GM19025 (cell line): Measurements from ENCODE around the gene RAB6C.
"Not testable (repeated sequence)": the region's sequence is repeated elsewhere in the genome, so short reads cannot be mapped to it uniquely, and the experiment has no call there.

Experiments used
- ATAC-seq: cut with Tn5 transposase; IDR thresholded peaks from one replicate; pipeline ENCODE4 v1.9.1; 2021; ENCODE audit warnings: mild to moderate bottlenecking, low read depth, moderate library complexity; ENCODE audit not compliant: unreplicated experiment

The RAB6C gene

DNA sequence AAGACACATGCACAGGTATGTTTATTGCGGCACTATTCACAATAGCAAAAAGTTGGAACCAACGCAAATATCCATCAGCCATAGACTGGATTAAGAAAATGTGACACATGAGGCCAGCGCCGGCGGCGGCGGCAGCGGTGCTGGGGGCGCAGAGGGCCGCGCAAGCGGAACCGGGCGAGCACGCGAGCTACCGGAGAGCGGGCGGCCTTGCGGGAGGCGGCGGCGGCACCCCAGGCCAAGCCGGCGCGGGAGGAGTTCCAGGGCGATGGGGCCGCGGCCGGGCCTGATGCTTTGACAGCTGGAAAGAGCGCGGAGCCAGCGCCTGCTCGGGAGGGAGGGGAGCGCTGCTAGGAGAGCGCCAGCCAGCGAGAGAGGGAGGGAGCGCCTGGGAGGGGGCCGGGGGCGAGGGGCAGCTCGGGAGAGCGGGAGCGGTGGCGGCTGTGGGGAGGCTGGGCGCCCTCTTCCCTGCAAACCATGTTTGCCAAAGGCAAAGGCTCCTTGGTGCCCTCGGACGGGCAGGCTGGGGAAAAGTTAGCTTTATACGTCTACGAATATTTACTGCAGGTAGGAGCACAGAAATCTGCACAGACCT is 13.0 kb downstream of the RAB6C start:
- ATAC-seq: not testable (repeated sequence)

DNA sequence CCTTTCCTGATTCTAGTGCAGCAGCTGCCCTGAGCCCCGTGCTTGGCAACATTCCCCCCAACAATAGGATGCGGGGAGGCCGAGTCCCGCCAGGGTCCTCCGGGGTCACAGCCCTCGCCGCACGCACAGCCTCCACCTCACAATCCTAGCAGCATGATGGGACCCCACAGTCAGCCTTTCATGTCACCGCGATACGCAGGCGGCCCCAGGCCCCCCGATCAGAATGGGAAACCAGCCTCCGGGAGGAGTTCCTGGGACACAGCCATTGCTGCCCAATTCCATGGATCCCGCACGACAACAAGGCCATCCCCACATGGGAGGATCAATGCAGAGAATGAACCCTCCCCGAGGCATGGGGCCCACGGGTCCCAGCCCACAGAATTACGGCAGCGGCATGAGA is 13.7 kb downstream of the RAB6C start:
- not testable (repeated sequence) for ATAC-seq

DNA sequence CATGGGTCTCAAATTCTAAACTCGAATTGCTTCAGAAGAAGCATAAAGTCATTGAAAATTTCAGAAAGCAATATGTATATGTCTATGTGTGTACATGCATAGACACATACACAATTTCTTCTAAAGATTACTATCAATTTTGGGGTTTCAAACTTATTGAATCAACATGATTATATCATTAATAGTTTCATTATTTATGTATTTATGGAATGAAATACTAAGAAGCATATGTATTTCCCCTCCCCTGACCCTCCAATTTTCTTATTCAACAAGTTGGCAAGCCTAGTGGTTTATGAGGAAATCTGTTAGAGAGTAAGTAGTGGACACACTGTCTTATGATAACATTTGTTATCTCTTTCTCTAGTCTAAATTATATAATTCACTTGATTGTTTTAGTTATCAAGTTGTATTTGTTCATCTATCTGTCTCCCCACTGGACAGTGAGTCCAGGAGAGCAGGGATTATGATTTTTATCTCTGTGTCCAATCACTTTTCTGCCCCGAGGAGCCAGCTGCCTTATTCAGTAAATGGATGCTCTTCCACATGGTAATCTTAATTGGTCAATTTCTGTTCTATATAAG is 17.3 kb downstream of the RAB6C start:
- ATAC-seq: not testable (repeated sequence)

DNA sequence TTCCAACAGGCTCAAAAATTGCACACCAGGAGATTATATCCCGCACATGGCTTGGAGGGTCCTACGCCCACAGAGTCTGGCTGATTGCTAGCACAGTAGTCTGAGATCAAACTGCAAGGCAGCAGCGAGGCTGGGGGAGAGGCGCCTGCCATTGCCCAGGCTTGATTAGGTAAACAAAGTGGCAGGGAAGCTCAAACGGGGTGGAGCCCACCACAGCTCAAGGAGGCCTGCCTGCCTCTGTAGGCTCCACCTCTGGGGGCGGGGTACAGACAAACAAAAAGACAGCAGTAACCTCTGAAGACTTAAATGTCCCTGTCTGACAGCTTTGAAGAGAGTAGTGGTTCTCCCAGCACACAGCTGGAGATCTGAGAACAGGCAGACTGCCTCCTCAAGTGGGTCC is 19.3 kb downstream of the RAB6C start:
- not testable (repeated sequence) for ATAC-seq

DNA sequence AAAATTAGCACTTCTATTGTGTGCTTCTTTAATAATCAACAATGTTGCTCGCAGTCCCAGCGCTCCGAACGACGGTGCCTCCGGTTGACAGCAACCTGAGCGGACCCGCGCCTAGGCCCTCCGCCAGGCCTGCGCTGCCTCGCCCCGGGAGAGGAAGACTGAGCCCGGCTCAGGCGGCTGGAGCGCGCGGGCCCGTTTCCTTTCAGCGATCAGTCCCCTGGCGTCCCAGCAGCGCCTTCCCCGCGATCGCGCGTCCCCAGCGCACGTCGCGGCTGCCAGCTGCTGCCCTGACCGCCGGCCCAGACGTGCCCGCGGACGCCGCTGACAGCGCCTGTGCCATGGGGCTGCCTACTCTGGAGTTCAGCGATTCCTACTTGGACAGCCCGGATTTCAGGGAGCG is 26.4 kb downstream of the RAB6C start:
- ATAC-seq: not testable (repeated sequence)

DNA sequence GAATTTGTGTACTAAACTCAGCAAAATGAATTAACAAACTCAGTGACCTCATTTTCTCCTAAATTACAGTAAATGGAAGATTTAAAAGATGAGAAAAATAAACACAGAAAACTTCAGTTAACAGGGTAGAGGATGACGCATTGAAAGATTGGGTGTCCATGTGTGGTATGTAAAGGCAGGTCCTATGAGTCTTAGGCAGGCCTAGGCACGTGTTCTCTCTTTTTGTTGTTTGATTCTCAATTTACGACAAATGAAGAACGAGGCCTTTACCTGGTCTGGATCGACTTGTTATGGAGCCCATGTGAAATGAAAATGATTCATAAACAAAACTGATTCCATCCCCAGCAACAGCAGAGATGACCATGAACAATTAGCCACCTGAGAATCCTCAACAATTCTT is 37.2 kb downstream of the RAB6C start:
- not testable (repeated sequence) for ATAC-seq

DNA sequence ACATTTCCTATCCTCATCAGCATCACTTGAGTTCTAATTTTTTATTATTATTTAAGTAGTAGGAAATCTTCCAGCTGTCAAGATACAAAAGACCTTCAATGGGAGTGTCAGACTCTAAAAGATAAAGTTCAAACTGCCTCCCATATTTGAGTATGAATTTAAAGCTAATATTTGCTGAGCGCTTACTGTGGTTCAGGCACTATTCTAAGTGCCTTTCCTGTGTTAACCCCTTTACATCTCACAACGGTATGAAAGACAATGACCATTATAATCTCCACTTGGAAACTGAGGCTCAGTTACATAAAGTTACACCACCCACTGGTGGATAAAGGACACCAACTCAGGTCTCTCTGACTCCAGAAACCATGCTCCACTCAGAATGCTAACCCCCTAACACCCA is 39.9 kb downstream of the RAB6C start:
- ATAC-seq: no peak

DNA sequence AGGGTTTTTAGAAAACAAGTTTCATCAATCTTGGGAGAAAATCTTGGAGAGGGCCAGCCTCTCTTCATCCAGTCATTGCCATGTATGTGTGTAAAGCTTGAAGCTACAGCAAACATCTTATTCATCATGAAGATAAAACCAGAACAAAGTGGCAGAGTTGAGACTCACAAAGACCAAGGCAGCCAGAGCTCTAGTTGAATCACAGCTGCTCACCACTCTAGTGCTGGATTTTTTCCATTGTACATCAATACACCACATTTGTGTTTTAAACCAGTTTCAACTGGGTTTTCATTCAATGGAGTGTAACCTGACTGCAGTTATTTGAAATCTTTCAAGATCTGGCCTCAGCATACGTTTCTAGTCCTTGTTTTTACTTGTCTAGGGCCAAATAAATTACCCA is 40.6 kb downstream of the RAB6C start:
- not testable (repeated sequence) for ATAC-seq

DNA sequence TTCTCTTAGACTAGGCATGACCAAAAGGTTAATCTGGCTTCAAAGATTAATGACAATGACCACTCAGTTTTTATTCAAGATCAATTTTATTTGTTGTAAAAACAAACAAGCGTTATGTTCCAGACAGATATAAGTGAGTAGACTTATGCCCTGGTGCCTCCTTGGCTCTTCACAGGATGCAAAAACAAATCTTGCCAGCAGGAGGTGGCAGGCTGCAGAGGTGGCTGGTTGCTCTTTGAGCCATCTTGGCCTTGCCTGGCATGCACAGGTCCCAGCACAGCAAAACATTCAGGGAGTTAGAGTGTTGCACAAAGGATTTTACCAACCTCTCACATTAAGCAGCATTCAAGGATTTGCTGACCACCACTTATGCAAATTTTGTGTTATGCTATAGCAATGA is 46.5 kb downstream of the RAB6C start:
- ATAC-seq: not testable (repeated sequence)
